HG02840 (cell line): ENCODE data around the gene KCNS3.
"Not testable (repeated sequence)": the region's sequence is repeated elsewhere in the genome, so short reads cannot be mapped to it uniquely, and the experiment has no call there.

Source experiments
- ATAC-seq: cut with Tn5 transposase; IDR thresholded peaks from one replicate; pipeline ENCODE4 v1.9.1; 2021; ENCODE audit warnings: mild to moderate bottlenecking, moderate library complexity, moderate number of reproducible peaks; ENCODE audit not compliant: unreplicated experiment, low FRiP score

Gene KCNS3

GRCh38 chr2:17936599-17936998 is 58.1 kb downstream of the KCNS3 start:
- no peak for ATAC-seq

- ATAC-seq = no peak
These were observed 61.7 kb downstream of the KCNS3 start for GRCh38 chr2:17940091-17940630.

- ATAC-seq = no peak
These were observed 65.0 kb downstream of the KCNS3 start for GRCh38 chr2:17943444-17943843.

- no peak for ATAC-seq
These were observed 68.6 kb downstream of the KCNS3 start for GRCh38 chr2:17947113-17947512.

- ATAC-seq = no peak
These were observed 71.5 kb downstream of the KCNS3 start for GRCh38 chr2:17950006-17950405.

GRCh38 chr2:17951563-17951962 is 73.1 kb downstream of the KCNS3 start:
- ATAC-seq = no peak

GRCh38 chr2:17958466-17959092 is 80.1 kb downstream of the KCNS3 start:
- no peak for ATAC-seq

- ATAC-seq = no peak
These were observed 80.9 kb downstream of the KCNS3 start for GRCh38 chr2:17959356-17959755.

GRCh38 chr2:17959833-17960232 is 81.4 kb downstream of the KCNS3 start:
- ATAC-seq = no peak

- ATAC-seq = no peak
These were observed 82.5 kb downstream of the KCNS3 start for GRCh38 chr2:17960925-17961324.

- ATAC-seq = no peak
These were observed 83.3 kb downstream of the KCNS3 start for GRCh38 chr2:17961789-17962188.

- ATAC-seq = no peak
These were observed 84.4 kb downstream of the KCNS3 start for GRCh38 chr2:17962876-17963275.

- ATAC-seq = not testable (repeated sequence)
These were observed 85.1 kb downstream of the KCNS3 start for GRCh38 chr2:17963571-17963970.

- no peak for ATAC-seq
These were observed 86.7 kb downstream of the KCNS3 start for GRCh38 chr2:17965196-17965595.

GRCh38 chr2:17966798-17967197 is 88.3 kb downstream of the KCNS3 start:
- no peak for ATAC-seq

- no peak for ATAC-seq
These were observed 91.2 kb downstream of the KCNS3 start for GRCh38 chr2:17969661-17970060.

- no peak for ATAC-seq
These were observed 93.2 kb downstream of the KCNS3 start for GRCh38 chr2:17971531-17972125.

- ATAC-seq = no peak
These were observed 94.5 kb downstream of the KCNS3 start for GRCh38 chr2:17972991-17973390.

GRCh38 chr2:17975401-17975800 is 96.9 kb downstream of the KCNS3 start:
- no peak for ATAC-seq

GRCh38 chr2:17976871-17977746 is 98.6 kb downstream of the KCNS3 start:
- no peak for ATAC-seq

- no peak for ATAC-seq
These were observed 101.2 kb downstream of the KCNS3 start for GRCh38 chr2:17979707-17980106.
